HG03520 (cell line): ENCODE measurements around the gene GPR151.
A peak's percentile ranks its signal among the peaks of the same experiment; 100 is the strongest.
"Not testable (repeated sequence)": the region's sequence is repeated elsewhere in the genome, so short reads cannot be mapped to it uniquely, and the experiment has no call there.

Experiments
- ATAC-seq: cut with Tn5 transposase; IDR thresholded peaks from one replicate; pipeline ENCODE4 v1.9.1; 2021; ENCODE audit warnings: mild to moderate bottlenecking, moderate library complexity; ENCODE audit not compliant: unreplicated experiment

GPR151 gene

GRCh38 chr5:146516151-146516475 is at the start of gene GPR151:
GPR151 (minus strand) TSS chr5:146516190; CDS start chr5:146516113, 77 bp downstream.
- no peak for ATAC-seq

GRCh38 chr5:146564007-146564762 is 48.2 kb upstream of the GPR151 start:
- no peak for ATAC-seq

- no peak for ATAC-seq
These were observed 46.5 kb upstream of the GPR151 start for GRCh38 chr5:146562461-146562860.

- no peak for ATAC-seq
These were observed 45.7 kb upstream of the GPR151 start for GRCh38 chr5:146561711-146562110.

GRCh38 chr5:146560205-146560812 is 44.3 kb upstream of the GPR151 start:
- no peak for ATAC-seq

- ATAC-seq, result not testable (repeated sequence)
These were observed 40.9 kb upstream of the GPR151 start for GRCh38 chr5:146556884-146557283.

- ATAC-seq, result no peak
These were observed 37.5 kb upstream of the GPR151 start for GRCh38 chr5:146553446-146553845.

- ATAC-seq, result no peak
These were observed 33.6 kb upstream of the GPR151 start for GRCh38 chr5:146549615-146550014.

- no peak for ATAC-seq
These were observed 32.9 kb upstream of the GPR151 start for GRCh38 chr5:146548781-146549449.

- no peak for ATAC-seq
These were observed 28.2 kb upstream of the GPR151 start for GRCh38 chr5:146544232-146544631.

GRCh38 chr5:146541958-146542849 is 26.2 kb upstream of the GPR151 start:
- ATAC-seq, result peak; percentile 99

GRCh38 chr5:146540414-146540813 is 24.4 kb upstream of the GPR151 start:
- ATAC-seq, result no peak

GRCh38 chr5:146539973-146540372 is 24.0 kb upstream of the GPR151 start:
- ATAC-seq, result no peak

GRCh38 chr5:146538432-146538831 is 22.4 kb upstream of the GPR151 start:
- no peak for ATAC-seq

GRCh38 chr5:146533882-146534281 is 17.9 kb upstream of the GPR151 start:
- no peak for ATAC-seq

GRCh38 chr5:146533260-146533857 is 17.4 kb upstream of the GPR151 start:
- peak; percentile 98 for ATAC-seq

- peak; percentile 37 for ATAC-seq
These were observed 14.0 kb upstream of the GPR151 start for GRCh38 chr5:146529984-146530383.

- ATAC-seq, result no peak
These were observed 12.2 kb upstream of the GPR151 start for GRCh38 chr5:146528236-146528635.

GRCh38 chr5:146527785-146528184 is 11.8 kb upstream of the GPR151 start:
- no peak for ATAC-seq

- ATAC-seq, result no peak
These were observed 7.7 kb upstream of the GPR151 start for GRCh38 chr5:146523698-146524097.
